A549 treated with Mapracorat at 1 μM for 4 hours (cell line): Measurements from ENCODE around the gene MIF. TPM values are rescaled to one million over a fixed set of nuclear protein-coding genes. Genes with fewer than 3 reads are reported as not detected.

Experiments
- total RNA-seq: library from RNA; stranded (reverse); fragments of 200-300 nt; extraction: Qiagen RNA extraction; gene quantifications from 5 replicates; pipeline ENCODE4 v1.2.3, GENCODE V29; 2022

Gene MIF
- total RNA-seq: 518 to 960 TPM (median 932 TPM) in 5 replicates

GRCh38 chr22:23893945-23894709 is at the start of gene MIF:
Gene MIF (plus strand): TSS chr22:23894383. CDS start chr22:23894475, 92 bp downstream.

GRCh38 chr22:23857606-23858483 is 36.3 kb upstream of the MIF start, which contains the start of gene SLC2A11:
Gene SLC2A11 (plus strand): TSS chr22:23857875. CDS start chr22:23858000, 125 bp downstream.

Other genes with a start within 250 kb of the MIF start
- gene RGL4, start 203.4 kb upstream of the MIF start, total RNA-seq: not detected in 5 replicates
- gene ZNF70, start 143.3 kb upstream of the MIF start, total RNA-seq: 0.83 to 1.1 TPM (median 1.00 TPM) in 5 replicates
- gene VPREB3, start 140.0 kb upstream of the MIF start, total RNA-seq: 0.34 to 1.3 TPM (median 0.73 TPM) in 4 of 5 replicates, not detected in the other
- gene C22orf15, start 131.4 kb upstream of the MIF start, total RNA-seq: not detected in 5 replicates
- 82.4 to 195 TPM (median 176 TPM) in 5 replicates for gene CHCHD10, start 126.4 kb upstream of the MIF start, total RNA-seq
- gene MMP11, start 121.5 kb upstream of the MIF start, total RNA-seq: 0.08 to 0.43 TPM (median 0.27 TPM) in 5 replicates
- gene SMARCB1, start 107.4 kb upstream of the MIF start, total RNA-seq: 50.1 to 53.5 TPM (median 52.8 TPM) in 5 replicates
- 0.32 to 0.66 TPM (median 0.52 TPM) in 5 replicates for gene DERL3, start 55.4 kb upstream of the MIF start, total RNA-seq
- 8.6 to 10.7 TPM (median 10.0 TPM) in 5 replicates for gene SLC2A11, start 36.5 kb upstream of the MIF start, total RNA-seq
- gene GSTT2B, start 66.8 kb downstream of the MIF start, total RNA-seq: 0.28 to 0.43 TPM (median 0.39 TPM) in 5 replicates
- gene DDTL, start 72.5 kb downstream of the MIF start, total RNA-seq: 1.6 to 2.1 TPM (median 1.9 TPM) in 5 replicates
- 116 to 169 TPM (median 161 TPM) in 5 replicates for gene DDT, start 80.1 kb downstream of the MIF start, total RNA-seq
- 0.27 TPM in 1 of 5 replicates, not detected in the others for gene GSTT2, start 85.8 kb downstream of the MIF start, total RNA-seq
- not detected in 5 replicates for gene GSTT4, start 111.1 kb downstream of the MIF start, total RNA-seq
- gene CABIN1, start 116.9 kb downstream of the MIF start, total RNA-seq: 26.2 to 33.4 TPM (median 33.0 TPM) in 5 replicates